ENCODE results near the gene A1CF. TPM values are rescaled to one million over a fixed set of nuclear protein-coding genes. Genes with fewer than 3 reads are reported as not detected.
"Not testable (repeated sequence)": the region's sequence is repeated elsewhere in the genome, so short reads cannot be mapped to it uniquely, and the experiment has no call there.

A1CF gene
- total and polyA plus RNA-seq, 10 donors: under 0.01 TPM; not detected in 9

- H3K4me1 ChIP-seq; H3K9me3 ChIP-seq; H3K36me3 ChIP-seq; H3K27me3 ChIP-seq (replicated peaks in 1 of 7); intact Hi-C loops (cut with DNase I; ENCODE audit: low total_unique reads); H3K27ac ChIP-seq; DNase-seq; H3K4me3 ChIP-seq: not testable (repeated sequence)
- WGBS, 5 donors: 67 to 100% (median 97%) methylated on average over 1 to 3 of the region's 3 CpGs
Observed at GRCh38 chr10:50772042-50772441, 113.4 kb downstream of the A1CF start.

GRCh38 chr10:50766774-50767513, 118.5 kb downstream of the A1CF start:
- 87 to 96% (median 89%) methylated on average over 3 to 5 of the region's 5 CpGs for WGBS, 5 donors
- peaks cover 0 to 11% (median 6%) of the 10 kb centered on the region in 8 donors for H3K9me3 ChIP-seq
- intact Hi-C loops (cut with DNase I; ENCODE audit: low total_unique reads): not testable (repeated sequence)

More at GRCh38 chr10:50766774-50767513, 118.5 kb downstream of the A1CF start:
- H3K27ac ChIP-seq; H3K4me3 ChIP-seq; H3K27me3 ChIP-seq (replicated peaks in 1 of 7); DNase-seq; H3K36me3 ChIP-seq; H3K4me1 ChIP-seq: not testable (repeated sequence)

Other genes starting within 250 kb of the A1CF start
- gene ASAH2B, start 145.7 kb downstream of the A1CF start, total RNA-seq: 1 to 10 TPM; 1.0 to 5.4 (median 1.9) TPM
- 1 to 10 TPM in 2 of 3 donors, under 1 TPM in 1; 0.77 to 1.7 (median 1.1) TPM for gene ASAH2B, start 145.7 kb downstream of the A1CF start, polyA plus RNA-seq
- gene PRKG1, start 188.9 kb upstream of the A1CF start, total RNA-seq: 10 to 100 TPM in 1 of 7 donors, 1 to 10 TPM in 6; 6.1 to 10.5 (median 7.9) TPM
- gene PRKG1, start 188.9 kb upstream of the A1CF start, polyA plus RNA-seq: 1 to 10 TPM in 1 of 3 donors, under 1 TPM in 2; 0.65 to 1.1 (median 0.86) TPM